B cell (primary cell): ENCODE results near the gene MGAT5. TPM values are rescaled to one million over a fixed set of nuclear protein-coding genes. Genes with fewer than 3 reads are reported as not detected.

Source experiments
- ATAC-seq: fragments of 200-7000 bp; cut with Tn5 transposase; one replicate; pipeline ENCODE4 v1.10.0; 2021; ENCODE audit warnings: low read depth, mild to moderate bottlenecking, moderate number of reproducible peaks, moderate library complexity
- CTCF ChIA-PET: fragments of 350-600 bp; sonication (Branson Sonifier 250); formaldehyde crosslinking; loops from one replicate; lab custom pipeline; 2021; ENCODE audit warnings: antibody characterized with exemption, inconsistent platforms; lab: Charles Lee
- POLR2A ChIA-PET: fragments of 350-600 bp; sonication (Branson Sonifier 250); formaldehyde crosslinking; loops from one replicate; lab custom pipeline; 2021; ENCODE audit warnings: antibody characterized with exemption; lab: Charles Lee
- DNase-seq: peaks from one replicate; pipeline ENCODE4 v3.0.0; 2013
- H2AFZ ChIP-seq: 2 replicates; pipeline ENCODE4 v1.6.1; 2012; ENCODE audit warnings: mild to moderate bottlenecking, low read depth, low read length; ENCODE audit not compliant: insufficient read depth, poor library complexity, severe bottlenecking
- H3K27ac ChIP-seq, 2 donors: 1 replicate in 1 of 2; 2 replicates in 1 of 2; pipeline ENCODE4 v1.5.1; 2012 to 2013; ENCODE audit warnings: low read length in 2 of 2, mild to moderate bottlenecking in 2 of 2, moderate library complexity in 1 of 2
- H3K27me3 ChIP-seq, 4 experiments: fragments of 200-600 bp in 1 of 4; sonication (generic) in 1 of 4; replicated peaks in 1 of 4; 1 replicate in 2 of 4; 2 replicates in 2 of 4; pipeline versions ENCODE4 v1.6.1 to v1.7.0; 2013 to 2016; ENCODE audit warnings: low read length in 3 of 4, mild to moderate bottlenecking in 2 of 4, mixed read lengths in 1 of 4, moderate library complexity in 1 of 4; ENCODE audit not compliant: insufficient read depth in 4 of 4, control insufficient read depth in 3 of 4; ENCODE audit errors: control extremely low read depth in 1 of 4
- H3K36me3 ChIP-seq, 2 experiments: replicated peaks in 1 of 2; 1 replicate in 1 of 2; 2 replicates in 1 of 2; pipeline versions ENCODE4 v1.6.1 to v1.7.1; 2013; ENCODE audit warnings: low read length in 1 of 2; ENCODE audit not compliant: insufficient read depth in 2 of 2, control insufficient read depth in 1 of 2; ENCODE audit errors: control extremely low read depth in 1 of 2, extremely low read depth in 1 of 2
- H3K4me1 ChIP-seq, 2 donors: fragments of 200-600 bp in 1 of 2; sonication (generic) in 1 of 2; 1 replicate in 1 of 2; 2 replicates in 1 of 2; pipeline versions ENCODE4 v1.5.1 to v1.6.1; 2013 to 2017; ENCODE audit warnings: low read length in 2 of 2; ENCODE audit not compliant: control insufficient read depth in 2 of 2, insufficient read depth in 2 of 2
- H3K4me2 ChIP-seq: replicated peaks from 2 replicates; pipeline ENCODE3; 2012; ENCODE audit warnings: mild to moderate bottlenecking, low read depth, low read length; ENCODE audit not compliant: poor library complexity, severe bottlenecking
- H3K4me3 ChIP-seq, 5 experiments: fragments of 200-600 bp in 1 of 5; sonication (generic) in 1 of 5; 1 replicate in 3 of 5; 2 replicates in 2 of 5; pipeline versions ENCODE4 v1.5.1 to v1.7.0; 2011 to 2016; ENCODE audit warnings: low read length in 4 of 5, mild to moderate bottlenecking in 4 of 5, low read depth in 2 of 5, control low read depth in 1 of 5, moderate library complexity in 1 of 5; ENCODE audit not compliant: insufficient read depth in 1 of 5; ENCODE audit errors: control extremely low read depth in 1 of 5, extremely low read depth in 1 of 5
- H3K79me2 ChIP-seq: fragments of 200-600 bp; sonication (generic); one replicate; pipeline ENCODE4 v1.6.0; 2016; ENCODE audit warnings: low read length; ENCODE audit not compliant: control insufficient read depth, insufficient read depth
- H3K9ac ChIP-seq: fragments of 200-600 bp; sonication (generic); 2 replicates; pipeline ENCODE4 v1.6.1; 2017; ENCODE audit warnings: mild to moderate bottlenecking, low read length, moderate library complexity
- H3K9me3 ChIP-seq, 3 donors: one replicate each; pipeline versions ENCODE4 v1.6.1 to v1.7.1; 2013; ENCODE audit warnings: low read length in 2 of 3; ENCODE audit not compliant: control insufficient read depth in 2 of 3, insufficient read depth in 1 of 3; ENCODE audit errors: control extremely low read depth in 1 of 3
- H4K20me1 ChIP-seq: 2 replicates; pipeline ENCODE4 v1.6.0; 2012; ENCODE audit warnings: mild to moderate bottlenecking, low read length; ENCODE audit not compliant: insufficient read depth, control insufficient read depth, poor library complexity, severe bottlenecking
- H3K27ac Mint-ChIP-seq: one replicate; pipeline ENCODE4 v1.8.0; 2021; ENCODE audit warnings: mixed read lengths
- H3K27me3 Mint-ChIP-seq: one replicate; pipeline ENCODE4 v1.8.0; 2021; ENCODE audit warnings: mixed read lengths
- H3K4me1 Mint-ChIP-seq: one replicate; pipeline ENCODE4 v1.8.0; 2021; ENCODE audit warnings: mixed read lengths
- H3K4me3 Mint-ChIP-seq: one replicate; pipeline ENCODE4 v1.8.0; 2021; ENCODE audit warnings: mixed read lengths
- H3K9me3 Mint-ChIP-seq: one replicate; pipeline ENCODE4 v1.8.0; 2022; ENCODE audit warnings: mixed read lengths; ENCODE audit not compliant: insufficient read depth
- CTCF ChIP-seq: fragments of 200-600 bp; IDR thresholded peaks from one replicate; pipeline ENCODE4 v1.8.0; 2022; ENCODE audit warnings: antibody characterized with exemption, mild to moderate bottlenecking
- EZH2 ChIP-seq: IDR thresholded peaks from 2 replicates; pipeline ENCODE4 v1.6.1; 2012; ENCODE audit warnings: borderline replicate concordance, low read depth, mild to moderate bottlenecking, moderate library complexity, low read length; ENCODE audit not compliant: insufficient read depth, poor library complexity, severe bottlenecking
- WGBS: methylation state at CpG from one replicate; pipeline ENCODE4 v1.1.5; 2013; ENCODE audit warnings: missing lambda C conversion rate; ENCODE audit not compliant: insufficient coverage; 5-methylcytosine and 5-hydroxymethylcytosine counted together
- intact Hi-C: fragments of 100-400 bp; cut with micrococcal nuclease; formaldehyde crosslinking; loops from one replicate; pipeline ENCODE4 v1.10.0; 2022
- polyA plus RNA-seq: library from polyadenylated mRNA; depleted of rRNA; stranded (reverse); fragments of >200 nt; gene quantifications from 2 replicates; pipeline ENCODE4 v1.2.3, GENCODE V29; 2012
- total RNA-seq, 2 donors: library from RNA; stranded (reverse); fragments of 120-200 nt in 1 of 2; gene quantifications; 1 replicate in 1 of 2; 2 replicates in 1 of 2; pipeline versions ENCODE4 v1.2.3 to v1.2.4, GENCODE V29; 2013 to 2022

Gene MGAT5
- total and polyA plus RNA-seq, 2 donors (not counting 1 experiment from before 2014, with no cell fraction given): 27.2 to 184 TPM

DNA sequence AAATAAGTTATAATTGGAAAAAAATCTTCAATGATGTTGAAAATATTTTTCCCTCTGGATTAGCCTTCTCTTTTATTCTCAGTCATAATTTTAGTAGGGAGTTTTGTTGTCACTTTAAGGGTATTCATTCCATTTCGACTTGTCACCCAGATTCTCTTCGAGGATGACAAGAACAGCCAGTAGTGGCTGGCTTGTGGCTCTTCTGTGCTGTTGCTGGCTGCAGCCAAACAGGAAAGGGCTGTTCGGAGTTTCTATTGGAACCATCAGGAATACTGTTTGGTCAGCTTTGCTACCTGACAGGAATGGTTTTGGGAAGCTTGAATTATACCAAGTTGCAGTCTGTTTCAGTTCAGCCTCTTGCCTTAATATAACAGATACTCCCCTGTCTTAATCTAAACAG, 41.6 kb downstream of the MGAT5 start:
- 90% methylated on average over 2 of the region's 3 CpGs for WGBS
- H3K79me2 ChIP-seq: peaks cover 94% of the 10 kb centered on the region
- no peaks in the 10 kb centered on the region for H3K9me3 ChIP-seq
- H3K27me3 ChIP-seq: no peaks in the 10 kb centered on the region
- H3K27ac ChIP-seq: peak overlapping the region; percentile 85 to 95
- Mint-ChIP-seq H3K4me1 (peaks cover 56% of the 10 kb centered on the region), H3K9me3 (no peaks in the 10 kb centered on the region), H3K27ac (peak overlapping the region; percentile 84), H3K27me3 (no peaks in the 10 kb centered on the region), H3K4me3 (peak overlapping the region; percentile 46)
- H3K4me3 ChIP-seq: no peak overlapping the region
- DNase-seq (no peak), ATAC-seq (no peak)
- H4K20me1 ChIP-seq: no peaks in the 10 kb centered on the region
- peaks cover 0 to 11% of the 10 kb centered on the region in 2 experiments for H3K36me3 ChIP-seq
- H3K4me2 ChIP-seq: peak overlapping the region; percentile 59
- peak overlapping the region; percentile 22 for H3K9ac ChIP-seq
- H3K4me1 ChIP-seq: peaks cover 77 to 88% of the 10 kb centered on the region in 2 donors
- ChIA-PET CTCF (interaction anchor here (0.9 to 2.6 kb wide), 4 partner anchors 33 to 177 kb away, joined by 3 to 9 read pairs (median 4); no protein-coding TSS in a partner anchor), POLR2A (interaction anchor here (0.5 kb wide), 1 partner anchor 35 kb away, joined by 3 read pairs; no protein-coding TSS in a partner anchor)
- H2AFZ ChIP-seq: no peak overlapping the region
- intact Hi-C loops: loop anchor here (5.0 kb wide), 1 partner anchor 33 kb away; no protein-coding TSS in a partner anchor
- TF ChIP-seq CTCF (no peak), EZH2 (no peak)

- no peaks in the 10 kb centered on the region for H3K27me3 Mint-ChIP-seq
- H3K79me2 ChIP-seq: peaks cover 94% of the 10 kb centered on the region
- H3K9me3 ChIP-seq: no peaks in the 10 kb centered on the region
- H3K4me1 ChIP-seq: peaks cover 73 to 82% of the 10 kb centered on the region in 2 donors
- ChIA-PET CTCF (interaction anchor here (1.4 to 2.6 kb wide), 2 partner anchors 34 to 115 kb away, joined by 4 to 9 read pairs; no protein-coding TSS in a partner anchor), POLR2A (no interaction called here)
- 27% methylated on average over 2 of the region's 2 CpGs for WGBS
- no peak overlapping the region for H3K9ac ChIP-seq
- peak overlapping the region; percentile 84 for H3K27ac Mint-ChIP-seq
- H3K27me3 ChIP-seq: no peaks in the 10 kb centered on the region
- peaks cover 62% of the 10 kb centered on the region for H3K4me1 Mint-ChIP-seq
- peak overlapping the region; percentile 40 for H3K4me3 Mint-ChIP-seq
- H3K36me3 ChIP-seq: peaks cover 0 to 6% of the 10 kb centered on the region in 2 experiments
- H3K27ac ChIP-seq: peak overlapping the region; percentile 85 to 95
- intact Hi-C loops: loop anchor here (5.0 kb wide), 1 partner anchor 34 kb away; no protein-coding TSS in a partner anchor
- no peaks in the 10 kb centered on the region for H4K20me1 ChIP-seq
- H3K4me3 ChIP-seq: peak overlapping the region in 1 of 5 experiments; percentile 11
- DNase-seq: no peak
- H2AFZ ChIP-seq: no peak overlapping the region
- TF ChIP-seq CTCF: no peak
- TF ChIP-seq EZH2: no peak
- no peak for ATAC-seq
- peak overlapping the region; percentile 59 for H3K4me2 ChIP-seq
- H3K9me3 Mint-ChIP-seq: no peaks in the 10 kb centered on the region
Measured at GRCh38 chr2:134296301-134296700, 42.4 kb downstream of the MGAT5 start.
